B cell (primary cell): ENCODE measurements around the gene NF2. TPM values are rescaled to one million over a fixed set of nuclear protein-coding genes. Genes with fewer than 3 reads are reported as not detected.

Experiments
- ATAC-seq: fragments of 200-7000 bp; cut with Tn5 transposase; one replicate; pipeline ENCODE4 v1.10.0; 2021; ENCODE audit warnings: low read depth, mild to moderate bottlenecking, moderate number of reproducible peaks, moderate library complexity
- CTCF ChIA-PET: fragments of 350-600 bp; sonication (Branson Sonifier 250); formaldehyde crosslinking; loops from one replicate; lab custom pipeline; 2021; ENCODE audit warnings: antibody characterized with exemption, inconsistent platforms; lab: Charles Lee
- POLR2A ChIA-PET: fragments of 350-600 bp; sonication (Branson Sonifier 250); formaldehyde crosslinking; loops from one replicate; lab custom pipeline; 2021; ENCODE audit warnings: antibody characterized with exemption; lab: Charles Lee
- DNase-seq: peaks from one replicate; pipeline ENCODE4 v3.0.0; 2013
- H2AFZ ChIP-seq: 2 replicates; pipeline ENCODE4 v1.6.1; 2012; ENCODE audit warnings: mild to moderate bottlenecking, low read depth, low read length; ENCODE audit not compliant: insufficient read depth, poor library complexity, severe bottlenecking
- H3K27ac ChIP-seq, 2 donors: 1 replicate in 1 of 2; 2 replicates in 1 of 2; pipeline ENCODE4 v1.5.1; 2012 to 2013; ENCODE audit warnings: low read length in 2 of 2, mild to moderate bottlenecking in 2 of 2, moderate library complexity in 1 of 2
- H3K27me3 ChIP-seq, 4 experiments: fragments of 200-600 bp in 1 of 4; sonication (generic) in 1 of 4; replicated peaks in 1 of 4; 1 replicate in 2 of 4; 2 replicates in 2 of 4; pipeline versions ENCODE4 v1.6.1 to v1.7.0; 2013 to 2016; ENCODE audit warnings: low read length in 3 of 4, mild to moderate bottlenecking in 2 of 4, mixed read lengths in 1 of 4, moderate library complexity in 1 of 4; ENCODE audit not compliant: insufficient read depth in 4 of 4, control insufficient read depth in 3 of 4; ENCODE audit errors: control extremely low read depth in 1 of 4
- H3K36me3 ChIP-seq, 2 experiments: replicated peaks in 1 of 2; 1 replicate in 1 of 2; 2 replicates in 1 of 2; pipeline versions ENCODE4 v1.6.1 to v1.7.1; 2013; ENCODE audit warnings: low read length in 1 of 2; ENCODE audit not compliant: insufficient read depth in 2 of 2, control insufficient read depth in 1 of 2; ENCODE audit errors: control extremely low read depth in 1 of 2, extremely low read depth in 1 of 2
- H3K4me1 ChIP-seq, 2 donors: fragments of 200-600 bp in 1 of 2; sonication (generic) in 1 of 2; 1 replicate in 1 of 2; 2 replicates in 1 of 2; pipeline versions ENCODE4 v1.5.1 to v1.6.1; 2013 to 2017; ENCODE audit warnings: low read length in 2 of 2; ENCODE audit not compliant: control insufficient read depth in 2 of 2, insufficient read depth in 2 of 2
- H3K4me2 ChIP-seq: replicated peaks from 2 replicates; pipeline ENCODE3; 2012; ENCODE audit warnings: mild to moderate bottlenecking, low read depth, low read length; ENCODE audit not compliant: poor library complexity, severe bottlenecking
- H3K4me3 ChIP-seq, 5 experiments: fragments of 200-600 bp in 1 of 5; sonication (generic) in 1 of 5; 1 replicate in 3 of 5; 2 replicates in 2 of 5; pipeline versions ENCODE4 v1.5.1 to v1.7.0; 2011 to 2016; ENCODE audit warnings: low read length in 4 of 5, mild to moderate bottlenecking in 4 of 5, low read depth in 2 of 5, control low read depth in 1 of 5, moderate library complexity in 1 of 5; ENCODE audit not compliant: insufficient read depth in 1 of 5; ENCODE audit errors: control extremely low read depth in 1 of 5, extremely low read depth in 1 of 5
- H3K79me2 ChIP-seq: fragments of 200-600 bp; sonication (generic); one replicate; pipeline ENCODE4 v1.6.0; 2016; ENCODE audit warnings: low read length; ENCODE audit not compliant: control insufficient read depth, insufficient read depth
- H3K9ac ChIP-seq: fragments of 200-600 bp; sonication (generic); 2 replicates; pipeline ENCODE4 v1.6.1; 2017; ENCODE audit warnings: mild to moderate bottlenecking, low read length, moderate library complexity
- H3K9me3 ChIP-seq, 3 donors: one replicate each; pipeline versions ENCODE4 v1.6.1 to v1.7.1; 2013; ENCODE audit warnings: low read length in 2 of 3; ENCODE audit not compliant: control insufficient read depth in 2 of 3, insufficient read depth in 1 of 3; ENCODE audit errors: control extremely low read depth in 1 of 3
- H4K20me1 ChIP-seq: 2 replicates; pipeline ENCODE4 v1.6.0; 2012; ENCODE audit warnings: mild to moderate bottlenecking, low read length; ENCODE audit not compliant: insufficient read depth, control insufficient read depth, poor library complexity, severe bottlenecking
- H3K27ac Mint-ChIP-seq: one replicate; pipeline ENCODE4 v1.8.0; 2021; ENCODE audit warnings: mixed read lengths
- H3K27me3 Mint-ChIP-seq: one replicate; pipeline ENCODE4 v1.8.0; 2021; ENCODE audit warnings: mixed read lengths
- H3K4me1 Mint-ChIP-seq: one replicate; pipeline ENCODE4 v1.8.0; 2021; ENCODE audit warnings: mixed read lengths
- H3K4me3 Mint-ChIP-seq: one replicate; pipeline ENCODE4 v1.8.0; 2021; ENCODE audit warnings: mixed read lengths
- H3K9me3 Mint-ChIP-seq: one replicate; pipeline ENCODE4 v1.8.0; 2022; ENCODE audit warnings: mixed read lengths; ENCODE audit not compliant: insufficient read depth
- CTCF ChIP-seq: fragments of 200-600 bp; IDR thresholded peaks from one replicate; pipeline ENCODE4 v1.8.0; 2022; ENCODE audit warnings: antibody characterized with exemption, mild to moderate bottlenecking
- EZH2 ChIP-seq: IDR thresholded peaks from 2 replicates; pipeline ENCODE4 v1.6.1; 2012; ENCODE audit warnings: borderline replicate concordance, low read depth, mild to moderate bottlenecking, moderate library complexity, low read length; ENCODE audit not compliant: insufficient read depth, poor library complexity, severe bottlenecking
- WGBS: methylation state at CpG from one replicate; pipeline ENCODE4 v1.1.5; 2013; ENCODE audit warnings: missing lambda C conversion rate; ENCODE audit not compliant: insufficient coverage; 5-methylcytosine and 5-hydroxymethylcytosine counted together
- intact Hi-C: fragments of 100-400 bp; cut with micrococcal nuclease; formaldehyde crosslinking; loops from one replicate; pipeline ENCODE4 v1.10.0; 2022
- polyA plus RNA-seq: library from polyadenylated mRNA; depleted of rRNA; stranded (reverse); fragments of >200 nt; gene quantifications from 2 replicates; pipeline ENCODE4 v1.2.3, GENCODE V29; 2012
- total RNA-seq, 2 donors: library from RNA; stranded (reverse); fragments of 120-200 nt in 1 of 2; gene quantifications; 1 replicate in 1 of 2; 2 replicates in 1 of 2; pipeline versions ENCODE4 v1.2.3 to v1.2.4, GENCODE V29; 2013 to 2022

Gene NF2
- total and polyA plus RNA-seq, 2 donors (not counting 1 experiment from before 2014, with no cell fraction given), result 9.4 to 26.6 TPM

GRCh38 chr22:29707010-29707409 lies 103.6 kb downstream of the NF2 start:
- H3K27me3 ChIP-seq, result peaks cover 0 to 20% (median 4%) of the 10 kb centered on the region in 4 experiments
- H3K27me3 Mint-ChIP-seq, result peaks cover 12% of the 10 kb centered on the region
- no peak overlapping the region for H3K27ac ChIP-seq
- no peaks in the 10 kb centered on the region for H3K79me2 ChIP-seq
- no peaks in the 10 kb centered on the region for H3K9me3 Mint-ChIP-seq
- no peak for DNase-seq
- no peaks in the 10 kb centered on the region for H3K36me3 ChIP-seq
- CTCF ChIA-PET, result interaction anchor here (0.5 kb wide), 1 partner anchor 892 kb away, joined by 3 read pairs; no protein-coding TSS in a partner anchor
- peaks cover 10% of the 10 kb centered on the region for H3K4me1 Mint-ChIP-seq
- no peak overlapping the region for H3K4me3 Mint-ChIP-seq
- 61% methylated on average over 18 of the region's 18 CpGs for WGBS
- H2AFZ ChIP-seq, result no peak overlapping the region
- intact Hi-C loops, result no loop called here
- TF ChIP-seq EZH2 (no peak), CTCF (no peak)
- no peak overlapping the region for H3K27ac Mint-ChIP-seq
- POLR2A ChIA-PET, result no interaction called here
- peaks cover 13% of the 10 kb centered on the region in 2 donors for H3K4me1 ChIP-seq
- no peaks in the 10 kb centered on the region for H4K20me1 ChIP-seq
- H3K4me3 ChIP-seq, result no peak overlapping the region
- no peak for ATAC-seq
- peaks cover 0 to 2% (median 0%) of the 10 kb centered on the region in 3 donors for H3K9me3 ChIP-seq
- H3K4me2 ChIP-seq, result no peak overlapping the region
- H3K9ac ChIP-seq, result no peak overlapping the region

GRCh38 chr22:29707471-29707870 lies 104.0 kb downstream of the NF2 start:
- Histone ChIP-seq H3K9me3 (peaks cover 0 to 2% (median 0%) of the 10 kb centered on the region in 3 donors), H4K20me1 (no peaks in the 10 kb centered on the region), H3K36me3 (no peaks in the 10 kb centered on the region), H3K27me3 (peaks cover 0 to 16% (median 4%) of the 10 kb centered on the region in 4 experiments), H3K4me1 (peaks cover 11 to 13% of the 10 kb centered on the region in 2 donors), H3K4me3 (no peak overlapping the region), H3K27ac (no peak overlapping the region), H3K4me2 (no peak overlapping the region), H3K79me2 (no peaks in the 10 kb centered on the region), H3K9ac (no peak overlapping the region), H2AFZ (no peak overlapping the region)
- POLR2A ChIA-PET, result no interaction called here
- Mint-ChIP-seq H3K4me3 (no peak overlapping the region), H3K9me3 (no peaks in the 10 kb centered on the region), H3K27me3 (peaks cover 11% of the 10 kb centered on the region), H3K27ac (no peak overlapping the region), H3K4me1 (peaks cover 9% of the 10 kb centered on the region)
- 87% methylated on average over 5 of the region's 5 CpGs for WGBS
- ATAC-seq (no peak), DNase-seq (no peak)
- intact Hi-C loops, result no loop called here
- CTCF ChIA-PET, result interaction anchor here (0.6 kb wide), 1 partner anchor 11 kb away, joined by 3 read pairs; no protein-coding TSS in a partner anchor
- no peak for TF ChIP-seq CTCF
- no peak for TF ChIP-seq EZH2
